HG02798 (cell line): ENCODE measurements around the gene ELMO1.

Source experiments
- ATAC-seq: cut with Tn5 transposase; IDR thresholded peaks from one replicate; pipeline ENCODE4 v1.9.1; 2021; ENCODE audit warnings: mild to moderate bottlenecking; ENCODE audit not compliant: unreplicated experiment, poor library complexity

Gene ELMO1, protein sequence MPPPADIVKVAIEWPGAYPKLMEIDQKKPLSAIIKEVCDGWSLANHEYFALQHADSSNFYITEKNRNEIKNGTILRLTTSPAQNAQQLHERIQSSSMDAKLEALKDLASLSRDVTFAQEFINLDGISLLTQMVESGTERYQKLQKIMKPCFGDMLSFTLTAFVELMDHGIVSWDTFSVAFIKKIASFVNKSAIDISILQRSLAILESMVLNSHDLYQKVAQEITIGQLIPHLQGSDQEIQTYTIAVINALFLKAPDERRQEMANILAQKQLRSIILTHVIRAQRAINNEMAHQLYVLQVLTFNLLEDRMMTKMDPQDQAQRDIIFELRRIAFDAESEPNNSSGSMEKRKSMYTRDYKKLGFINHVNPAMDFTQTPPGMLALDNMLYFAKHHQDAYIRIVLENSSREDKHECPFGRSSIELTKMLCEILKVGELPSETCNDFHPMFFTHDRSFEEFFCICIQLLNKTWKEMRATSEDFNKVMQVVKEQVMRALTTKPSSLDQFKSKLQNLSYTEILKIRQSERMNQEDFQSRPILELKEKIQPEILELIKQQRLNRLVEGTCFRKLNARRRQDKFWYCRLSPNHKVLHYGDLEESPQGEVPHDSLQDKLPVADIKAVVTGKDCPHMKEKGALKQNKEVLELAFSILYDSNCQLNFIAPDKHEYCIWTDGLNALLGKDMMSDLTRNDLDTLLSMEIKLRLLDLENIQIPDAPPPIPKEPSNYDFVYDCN

DNA sequence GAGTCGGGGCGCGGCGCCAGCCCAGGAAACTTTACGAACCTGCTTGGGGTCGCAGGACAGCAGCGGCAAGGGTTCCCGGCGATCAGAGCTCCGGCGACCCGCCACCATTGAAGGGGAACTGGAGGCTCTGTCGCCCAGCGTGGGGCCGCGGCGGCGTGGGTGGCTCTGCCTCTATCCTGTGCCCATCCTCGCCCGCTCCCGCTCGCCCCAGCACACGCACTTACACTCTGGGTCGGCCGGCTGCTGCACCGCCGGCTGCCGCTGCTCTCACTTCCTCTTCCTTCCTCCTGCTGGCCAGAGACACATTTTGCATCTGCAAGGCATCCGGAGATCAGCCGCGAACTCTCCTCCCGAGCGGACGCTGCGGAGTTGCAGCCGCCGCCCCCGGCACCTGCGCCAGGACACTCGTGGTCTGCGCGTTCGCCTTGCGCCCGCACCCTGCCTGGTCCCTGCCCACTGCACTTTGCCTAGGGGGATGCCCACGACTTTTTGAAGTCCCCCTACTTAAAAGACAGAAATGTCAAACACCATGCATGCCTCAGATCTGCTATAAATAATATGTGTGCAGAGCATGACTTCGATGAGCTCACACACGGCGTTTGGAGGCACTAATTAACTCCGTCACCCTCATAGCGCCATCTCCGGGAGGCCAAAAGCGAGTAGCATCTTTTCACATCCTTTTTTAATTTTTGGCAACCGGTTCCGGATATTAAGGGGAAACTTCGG is at the start of gene ELMO1:
Gene ELMO1, minus strand, starts transcription at position 229 of the 726 bp plus-strand sequence. CDS start 106,174 bp downstream, outside the sequence.
- peak; percentile 96 for ATAC-seq

DNA sequence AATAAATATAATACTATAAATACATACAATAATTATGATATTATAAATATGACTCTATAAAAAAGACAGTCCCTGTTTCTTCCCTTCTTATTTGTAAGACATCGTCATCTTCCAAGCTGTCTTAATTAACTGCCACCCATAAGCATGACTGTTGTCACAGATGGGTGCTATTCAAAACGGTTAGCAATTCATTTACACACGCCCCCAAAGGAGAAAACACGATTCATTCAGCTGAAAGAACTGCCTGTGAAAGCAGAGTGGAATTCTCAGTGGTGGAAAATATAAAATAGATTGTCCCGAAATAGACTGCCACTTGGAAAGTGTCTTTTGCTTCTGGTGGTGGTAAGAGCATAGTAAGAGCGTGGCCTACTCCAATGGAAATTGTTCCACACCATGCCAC is 48.9 kb upstream of the ELMO1 start:
- ATAC-seq: no peak

DNA sequence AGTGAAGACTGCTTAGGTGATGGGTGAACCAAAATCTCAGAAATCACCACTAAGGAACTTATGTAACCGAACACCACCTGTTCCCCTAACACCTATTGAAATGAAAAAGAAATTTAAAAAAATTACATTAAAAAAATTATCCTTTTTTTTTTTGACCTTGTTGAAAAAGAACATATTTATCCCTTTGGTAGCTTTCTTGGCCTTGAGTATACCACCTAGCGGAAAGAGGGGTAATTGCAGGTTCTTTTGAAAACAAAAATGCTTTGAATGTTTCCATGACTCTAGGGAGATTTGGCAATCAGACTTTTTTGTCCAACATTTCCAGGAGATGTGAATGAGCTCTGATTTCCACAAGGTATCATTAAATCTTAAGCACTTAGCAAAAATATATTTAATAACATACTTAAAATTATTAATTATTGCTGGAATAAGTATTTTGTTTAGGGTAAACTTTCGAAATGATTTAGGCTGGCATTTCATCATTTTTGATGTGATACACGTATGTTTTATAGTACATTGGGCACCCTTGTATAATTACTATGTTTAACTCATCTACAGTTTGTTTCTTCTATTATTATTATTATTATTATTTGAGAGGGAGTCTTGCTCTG is 47.0 kb upstream of the ELMO1 start:
- ATAC-seq: no peak

DNA sequence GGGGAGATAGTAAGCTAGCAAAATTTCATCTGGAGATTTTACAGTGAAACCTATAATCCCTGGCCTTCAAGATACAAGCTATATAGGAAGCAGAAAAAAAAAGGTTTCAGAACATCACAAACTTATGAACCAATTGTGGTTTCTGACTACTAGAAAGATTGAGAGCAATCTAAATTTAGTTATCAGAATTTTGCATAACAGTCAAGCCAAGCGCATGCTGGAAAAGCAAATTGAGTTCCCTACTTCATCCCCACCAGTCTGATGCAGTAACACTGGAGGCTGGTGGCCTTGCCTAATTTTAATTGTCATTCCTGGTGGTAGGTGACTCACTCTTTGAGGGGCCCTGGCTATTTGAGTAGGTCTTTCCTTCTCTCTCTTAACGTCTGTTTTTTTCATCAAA is 46.3 kb upstream of the ELMO1 start:
- ATAC-seq: peak; percentile 37

DNA sequence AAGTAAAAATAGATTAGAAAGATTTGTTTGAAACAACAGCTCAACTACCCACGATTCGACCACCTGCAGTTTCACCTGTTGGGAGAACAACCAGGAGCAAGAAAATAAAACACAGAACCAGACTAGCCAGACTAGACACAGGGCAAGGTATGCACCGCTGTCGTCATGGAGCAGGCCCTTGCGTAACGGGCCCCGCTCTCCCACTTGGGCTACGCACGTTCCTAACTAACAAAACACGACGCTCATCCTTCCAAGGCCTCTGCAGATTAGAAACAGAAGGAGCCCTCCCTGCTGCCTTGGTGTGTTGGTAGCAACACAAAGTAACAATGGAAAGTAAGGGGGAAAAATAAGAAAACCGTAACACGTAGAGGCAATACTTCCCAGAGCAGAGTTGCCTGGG is 45.1 kb upstream of the ELMO1 start:
- ATAC-seq: no peak

DNA sequence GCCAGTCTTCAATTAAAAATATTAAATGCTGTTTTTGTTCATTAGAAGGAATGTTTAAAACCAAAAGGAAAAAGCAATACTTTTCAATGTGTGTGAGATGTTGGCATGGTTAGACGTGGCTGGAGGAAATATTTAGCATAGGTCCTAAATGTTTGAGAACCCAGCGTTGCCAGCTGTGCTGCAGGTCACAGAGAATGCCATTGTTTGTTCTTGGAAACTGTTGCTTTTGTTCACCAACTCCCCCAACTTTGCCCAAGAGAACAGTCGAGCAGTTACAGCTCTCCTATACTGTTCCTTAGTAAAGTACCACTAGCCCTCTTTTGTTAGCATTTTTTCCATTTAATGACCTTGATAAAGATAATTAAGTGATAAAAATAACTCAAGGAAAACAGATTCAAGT is 44.5 kb upstream of the ELMO1 start:
- ATAC-seq: no peak

DNA sequence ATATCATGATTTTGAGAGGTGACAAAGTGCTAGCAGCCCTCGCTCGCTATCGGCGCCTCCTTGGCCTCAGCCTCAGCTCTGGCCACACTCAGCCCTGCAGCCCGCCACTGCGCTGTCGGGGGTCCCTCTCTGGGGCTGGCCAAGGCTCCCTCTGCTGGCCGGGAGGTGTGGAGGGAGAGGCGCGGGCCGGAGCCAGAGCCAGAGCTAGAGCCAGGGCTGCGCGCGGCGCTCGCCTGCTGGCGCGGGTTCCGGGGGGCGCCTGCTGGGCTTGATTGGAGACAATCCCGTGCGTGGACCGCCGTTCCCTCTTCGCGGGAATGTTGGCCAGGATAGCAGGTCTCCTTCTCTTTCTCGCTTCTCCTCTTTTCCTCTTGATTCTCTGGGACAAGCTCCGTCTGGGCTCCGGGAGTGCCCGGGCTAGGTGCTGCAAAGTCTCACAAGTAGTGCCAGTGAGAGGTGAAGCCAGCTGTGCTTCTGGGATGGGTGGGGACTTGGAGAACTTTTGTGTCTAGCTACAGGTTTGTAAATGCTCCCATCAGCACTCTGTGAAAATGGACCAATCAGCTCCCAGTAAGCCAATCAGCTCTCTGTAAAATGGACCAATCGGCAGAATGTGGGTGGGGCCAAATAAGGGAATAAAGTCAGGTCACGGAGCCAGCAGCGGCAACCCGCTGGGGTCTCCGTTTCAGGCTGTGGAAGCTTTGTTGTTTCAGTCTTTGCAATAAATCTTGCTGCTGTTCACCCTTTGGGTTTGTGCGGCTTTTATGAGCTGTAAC is 43.4 kb upstream of the ELMO1 start:
- ATAC-seq: no peak

DNA sequence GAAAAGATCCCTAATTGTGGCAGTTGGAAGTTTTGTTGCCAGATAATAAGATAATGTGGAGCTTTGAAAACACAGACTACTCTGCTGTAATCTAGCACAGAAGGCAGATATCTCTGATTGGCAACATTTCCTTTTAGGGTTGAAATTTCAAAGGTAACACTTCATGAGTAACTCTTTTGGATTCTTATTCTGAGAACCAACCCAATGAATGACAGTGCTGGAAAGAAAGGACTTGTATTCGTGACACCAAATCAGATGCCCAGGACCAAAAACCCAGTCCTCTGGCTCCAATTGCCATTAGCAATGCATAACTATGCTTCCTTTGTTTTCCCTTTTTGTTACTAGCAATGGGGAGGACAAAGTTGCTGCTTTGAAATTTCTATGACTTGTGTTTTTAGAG is 41.0 kb upstream of the ELMO1 start:
- no peak for ATAC-seq

DNA sequence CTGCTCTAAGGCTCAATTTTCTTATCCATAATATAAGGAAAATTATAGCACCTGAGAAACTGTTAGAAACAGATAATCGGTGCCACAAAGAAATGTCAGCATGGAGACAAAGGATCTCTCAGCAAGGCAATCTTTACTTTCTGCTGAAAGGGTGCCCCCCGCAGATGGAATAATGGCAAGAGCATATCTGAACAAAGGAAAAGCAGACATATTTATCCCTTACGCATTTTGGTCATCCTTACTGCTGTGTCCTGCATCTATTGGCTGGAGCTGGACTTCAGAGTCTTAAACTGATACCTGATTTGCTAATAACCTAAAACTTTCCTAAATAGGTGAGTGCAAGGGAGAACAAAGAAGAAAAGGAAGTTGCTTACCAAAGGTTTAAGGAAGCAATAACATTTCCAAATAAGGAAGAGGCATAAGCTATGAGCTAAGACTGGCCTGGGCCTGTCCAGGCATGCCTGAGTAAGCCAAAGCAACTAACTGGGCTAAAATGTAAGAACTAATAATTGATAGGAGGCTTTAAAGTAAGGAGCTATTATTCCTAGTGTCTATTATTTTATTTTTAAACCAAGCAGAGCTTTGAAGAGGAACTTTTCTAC is 39.6 kb upstream of the ELMO1 start:
- ATAC-seq: no peak

DNA sequence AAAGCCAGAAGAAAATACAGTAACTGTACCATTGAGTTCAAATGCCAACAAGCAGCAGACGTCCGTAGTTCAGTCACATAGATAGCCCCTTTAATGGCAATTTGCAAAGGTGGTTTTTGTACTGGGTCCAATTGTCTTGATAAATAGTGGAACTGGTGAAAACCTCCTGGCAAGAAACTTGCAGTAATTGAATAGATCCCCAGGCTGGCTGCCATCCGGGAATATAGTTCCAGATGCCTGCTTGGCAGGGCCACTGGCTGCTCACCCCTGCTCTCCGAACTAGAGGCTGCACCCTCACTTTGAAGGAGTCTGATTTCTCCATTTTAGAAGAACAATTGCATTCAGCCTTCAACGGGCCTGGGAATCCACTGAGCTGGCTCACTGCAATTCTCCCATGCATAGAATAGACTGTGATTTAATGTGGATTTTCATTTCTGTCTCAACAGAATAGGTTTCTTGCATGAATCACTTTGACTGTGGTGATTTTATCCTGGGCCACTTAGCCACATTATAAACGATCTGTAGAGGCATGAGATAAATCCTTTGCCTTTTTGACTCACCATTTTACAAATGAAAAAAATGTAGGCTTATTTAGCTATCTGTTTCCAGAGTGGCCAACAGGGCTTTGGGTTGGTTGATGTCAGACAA is 35.9 kb upstream of the ELMO1 start:
- ATAC-seq: no peak

DNA sequence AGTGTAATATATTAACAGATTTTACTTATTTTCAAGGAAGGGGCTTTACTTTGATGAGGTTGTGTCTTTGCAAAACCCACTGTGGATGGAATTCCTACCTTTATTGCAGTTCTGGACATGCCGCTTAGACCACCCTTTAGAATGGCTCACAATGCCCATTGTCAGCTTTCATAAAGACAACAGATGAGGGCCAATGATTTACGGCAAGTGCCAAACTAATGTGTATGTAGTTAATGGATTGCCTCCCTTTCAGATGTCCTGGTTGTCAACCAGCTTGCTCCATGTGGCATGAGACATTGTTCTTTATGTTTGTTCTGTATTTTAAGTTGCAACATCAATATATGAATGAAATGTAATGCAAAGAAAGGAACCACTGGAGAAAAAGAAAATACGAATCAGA is 35.0 kb upstream of the ELMO1 start:
- ATAC-seq: no peak

DNA sequence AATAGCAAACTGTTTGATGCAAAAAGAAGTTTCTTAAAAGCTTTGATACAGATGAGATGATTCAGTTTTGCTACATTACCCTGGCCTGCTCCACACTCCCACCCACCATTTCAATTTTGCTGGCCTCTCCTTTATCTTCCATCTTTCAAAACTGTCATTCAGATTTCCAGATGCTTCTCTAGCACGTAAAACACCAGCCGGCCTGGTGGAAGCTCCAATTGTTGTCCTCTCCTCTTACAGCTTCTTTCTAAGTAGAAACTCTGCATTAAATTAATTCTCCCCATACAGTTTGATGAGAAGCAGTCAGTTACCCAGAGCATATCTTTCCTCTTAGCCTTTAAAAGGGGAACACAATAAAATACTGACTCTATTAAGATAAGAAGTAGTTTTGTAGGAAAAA is 34.3 kb upstream of the ELMO1 start:
- ATAC-seq: no peak

DNA sequence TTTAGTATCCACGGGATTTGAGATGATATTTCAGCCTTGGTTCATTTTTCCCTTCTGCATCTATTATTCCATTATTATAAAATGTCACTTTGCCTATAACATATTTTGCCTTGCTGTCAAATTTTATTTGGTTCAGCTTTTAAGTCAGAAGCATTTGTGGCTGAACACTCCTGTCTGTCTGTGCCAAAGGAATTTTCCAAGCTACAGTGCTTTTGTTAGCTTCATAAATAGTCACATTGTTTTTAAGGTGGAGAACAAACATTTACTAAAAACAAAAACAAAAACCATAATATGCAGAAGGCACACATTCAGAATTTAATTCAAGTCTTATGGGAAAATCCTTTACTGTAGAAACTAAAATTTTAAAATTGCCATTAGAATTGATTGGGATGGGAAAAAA is 33.8 kb upstream of the ELMO1 start:
- ATAC-seq: no peak

DNA sequence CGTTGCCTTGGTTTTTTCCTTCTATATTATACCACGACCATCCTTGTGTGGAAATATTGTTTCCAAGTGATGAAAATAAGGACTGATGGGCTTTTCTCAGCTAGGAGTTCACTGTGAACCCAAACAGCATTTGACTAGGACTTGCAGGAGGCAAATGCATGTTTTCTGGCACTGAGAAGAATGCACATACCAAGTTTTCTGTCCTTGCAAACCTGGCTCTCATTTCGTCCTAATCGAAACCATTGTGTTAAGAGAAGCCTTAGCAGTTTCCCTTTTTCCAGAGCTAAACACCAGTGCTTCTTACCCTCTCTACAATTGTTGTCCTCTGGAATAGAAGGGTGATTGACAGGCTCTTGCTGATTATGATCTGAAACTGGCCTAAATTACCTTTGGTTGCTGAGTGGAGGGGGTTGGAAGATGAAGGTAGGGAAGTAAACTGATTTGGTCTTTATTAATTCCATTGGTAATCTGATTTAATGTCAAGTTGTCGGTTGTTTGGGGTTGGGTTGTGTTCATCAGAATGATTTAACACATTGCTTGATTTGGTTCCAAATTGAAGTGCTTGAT is 33.1 kb upstream of the ELMO1 start:
- ATAC-seq: no peak

DNA sequence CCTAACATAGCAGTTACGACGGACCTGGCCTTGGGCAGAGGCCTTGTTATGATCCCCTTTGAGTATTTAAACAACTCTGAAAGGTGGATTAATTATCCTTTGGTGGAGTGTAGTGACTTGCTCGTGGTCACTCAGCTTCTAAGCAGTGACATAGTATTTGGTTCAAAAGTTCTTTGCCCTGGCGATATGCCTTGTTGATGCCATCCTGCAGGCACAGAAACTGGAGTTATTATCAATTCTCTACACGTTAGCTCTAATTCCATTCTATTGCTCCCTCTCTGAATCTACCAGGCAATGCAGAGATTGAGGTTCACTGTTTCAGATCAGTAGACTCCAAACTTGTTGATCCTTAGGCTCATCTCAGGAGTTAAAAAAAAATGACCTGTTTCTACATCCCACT is 32.5 kb upstream of the ELMO1 start:
- no peak for ATAC-seq

DNA sequence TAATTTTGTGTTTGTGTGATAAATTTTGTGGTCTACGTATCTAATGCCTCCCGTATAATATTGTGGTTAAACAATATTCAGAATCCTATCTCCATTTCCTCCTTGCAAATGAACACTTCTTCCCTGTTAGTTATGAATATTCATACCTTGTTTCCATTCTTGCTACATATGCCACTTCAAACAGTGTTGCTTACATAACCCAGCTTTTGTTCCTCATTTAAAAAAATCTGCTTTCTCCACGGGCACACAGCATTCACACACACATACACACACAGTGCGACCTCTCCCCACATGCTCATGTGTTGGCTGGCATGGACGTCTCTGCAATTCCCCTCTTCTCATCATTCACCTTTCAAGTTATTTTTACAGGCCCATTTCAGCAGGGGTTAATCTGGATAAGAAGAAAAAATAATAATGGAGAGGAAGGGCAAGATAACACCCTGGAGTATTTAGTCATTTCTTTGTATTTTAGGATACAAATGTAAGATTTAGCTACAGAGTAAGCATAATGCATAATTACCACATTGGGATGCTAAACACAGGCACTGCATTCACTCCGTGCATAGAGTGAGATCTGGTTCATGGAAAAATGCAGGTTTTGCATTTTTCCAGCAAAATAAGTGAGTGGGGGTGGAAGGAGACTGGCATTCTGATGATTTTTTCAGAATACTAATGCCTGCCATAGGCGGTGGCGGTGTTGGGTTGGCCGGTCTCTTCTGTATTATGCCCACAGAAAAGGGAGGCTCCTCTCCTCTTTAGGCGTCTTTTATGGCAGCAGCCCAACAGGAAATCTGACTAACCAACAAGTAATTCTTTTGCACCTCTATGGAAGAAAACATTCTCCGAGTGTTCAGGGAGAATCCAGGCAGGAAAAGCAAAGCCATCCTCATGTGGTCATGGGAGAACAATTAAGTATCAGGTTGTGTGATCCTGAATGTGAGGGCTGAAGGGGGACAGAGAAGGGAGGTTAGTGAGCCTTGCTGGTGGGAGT is 31.7 kb upstream of the ELMO1 start:
- ATAC-seq: no peak

DNA sequence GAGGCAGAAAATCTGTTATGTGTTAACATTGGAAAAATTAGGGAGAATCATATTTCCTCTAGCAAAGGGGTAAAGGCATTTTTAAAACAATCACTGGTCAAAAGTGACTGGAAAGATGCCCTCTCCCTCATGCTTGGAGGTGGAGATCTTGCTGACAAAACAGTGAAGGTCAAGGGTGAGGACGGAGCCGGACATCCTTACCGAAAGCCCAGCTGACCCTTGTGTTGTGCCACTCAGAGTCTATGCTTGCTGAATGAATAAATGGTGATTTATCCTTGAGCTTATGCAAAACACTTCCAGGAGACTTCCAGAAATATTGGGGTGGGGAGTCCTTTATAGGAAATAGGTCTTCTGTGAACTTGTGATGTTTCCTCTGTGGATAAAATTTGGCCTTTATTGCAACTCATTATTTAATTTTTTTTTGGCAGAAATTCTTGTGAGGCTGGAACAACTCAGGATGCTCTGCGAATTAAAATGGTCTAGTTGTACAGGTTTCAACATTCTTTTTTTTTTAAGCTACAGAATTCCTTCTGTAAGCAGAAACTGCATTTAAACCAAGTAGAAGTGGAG is 28.3 kb upstream of the ELMO1 start:
- no peak for ATAC-seq
